Lung (tissue), 12 donors: Measurements from ENCODE around the gene USP53. TPM values are rescaled to one million over a fixed set of nuclear protein-coding genes. Genes with fewer than 3 reads are reported as not detected.

Experiments
- ATAC-seq: fragments of 200-7000 bp; cut with Tn5 transposase; one replicate; pipeline ENCODE4 v1.9.1; 2020; ENCODE audit warnings: moderate number of reproducible peaks; ENCODE audit not compliant: insufficient read depth, low FRiP score
- DNase-seq, 3 donors: peaks; one replicate each; pipeline ENCODE4 v3.0.0-alpha.2; 2013 to 2017
- H3K27ac ChIP-seq, 2 donors: one replicate each; pipeline ENCODE4 v1.5.1; 2013; ENCODE audit warnings: mild to moderate bottlenecking in 2 of 2, moderate library complexity in 2 of 2, control low read depth in 1 of 2, inconsistent platforms in 1 of 2, low read depth in 1 of 2, low read length in 1 of 2
- H3K27me3 ChIP-seq, 3 donors: one replicate each; pipeline ENCODE4 v1.5.1; 2013; ENCODE audit warnings: low read length in 2 of 3; ENCODE audit not compliant: control insufficient read depth in 3 of 3, insufficient read depth in 3 of 3
- H3K36me3 ChIP-seq, 4 donors: one replicate each; pipeline ENCODE4 v1.5.1; 2013; ENCODE audit warnings: low read length in 4 of 4, mild to moderate bottlenecking in 1 of 4, moderate library complexity in 1 of 4; ENCODE audit not compliant: control insufficient read depth in 4 of 4, insufficient read depth in 4 of 4
- H3K4me1 ChIP-seq, 5 donors: one replicate each; pipeline ENCODE4 v1.5.1; 2013; ENCODE audit warnings: low read length in 5 of 5, mild to moderate bottlenecking in 2 of 5, moderate library complexity in 1 of 5; ENCODE audit not compliant: control insufficient read depth in 5 of 5, insufficient read depth in 5 of 5
- H3K4me3 ChIP-seq: one replicate; pipeline ENCODE4 v1.5.1; 2013; ENCODE audit warnings: mild to moderate bottlenecking, control low read depth, moderate library complexity
- H3K9ac ChIP-seq, 2 donors: one replicate each; pipeline ENCODE4 v1.5.1; 2013; ENCODE audit warnings: low read length in 2 of 2, control low read depth in 1 of 2; ENCODE audit not compliant: insufficient read depth in 1 of 2
- H3K9me3 ChIP-seq, 4 donors: one replicate each; pipeline ENCODE4 v1.5.1; 2013; ENCODE audit warnings: low read length in 3 of 4, mild to moderate bottlenecking in 1 of 4, moderate library complexity in 1 of 4; ENCODE audit not compliant: control insufficient read depth in 4 of 4, insufficient read depth in 3 of 4
- WGBS, 2 donors: extraction: QIAGEN DNeasy Blood & Tissue Kit; methylation state at CpG; one replicate each; pipeline ENCODE4 v1.1.7; 2013; 5-methylcytosine and 5-hydroxymethylcytosine counted together
- polyA plus RNA-seq, 2 donors: library from polyadenylated mRNA; stranded (reverse); fragments of 200-250 nt; gene quantifications; one replicate each; pipeline ENCODE4 v1.2.1, GENCODE V29; 2013
- total RNA-seq, 2 donors: library from RNA; depleted of rRNA in 1 of 2; stranded (reverse); fragments of >200 nt in 1 of 2; gene quantifications; one replicate each; pipeline ENCODE4 v1.2.1, GENCODE V29; 2014 to 2021
- TF ChIP-seq, protein P1 (sequence below): IDR thresholded peaks from 2 replicates; pipeline ENCODE4 v1.5.1; 2012; ENCODE audit warnings: mild to moderate bottlenecking; ENCODE audit errors: control extremely low read depth, extremely low read depth
- donor health status: control.
- donor health status: control.
- donor health status: Bipolar disorder and iron deficiency.
- donor health status: healthy.
- donor health status: DM: yes; HTN: yes; CAD: no.

The USP53 gene
- total and polyA plus RNA-seq, 4 donors: 13.0 to 54.6 (median 26.3) TPM

DNA sequence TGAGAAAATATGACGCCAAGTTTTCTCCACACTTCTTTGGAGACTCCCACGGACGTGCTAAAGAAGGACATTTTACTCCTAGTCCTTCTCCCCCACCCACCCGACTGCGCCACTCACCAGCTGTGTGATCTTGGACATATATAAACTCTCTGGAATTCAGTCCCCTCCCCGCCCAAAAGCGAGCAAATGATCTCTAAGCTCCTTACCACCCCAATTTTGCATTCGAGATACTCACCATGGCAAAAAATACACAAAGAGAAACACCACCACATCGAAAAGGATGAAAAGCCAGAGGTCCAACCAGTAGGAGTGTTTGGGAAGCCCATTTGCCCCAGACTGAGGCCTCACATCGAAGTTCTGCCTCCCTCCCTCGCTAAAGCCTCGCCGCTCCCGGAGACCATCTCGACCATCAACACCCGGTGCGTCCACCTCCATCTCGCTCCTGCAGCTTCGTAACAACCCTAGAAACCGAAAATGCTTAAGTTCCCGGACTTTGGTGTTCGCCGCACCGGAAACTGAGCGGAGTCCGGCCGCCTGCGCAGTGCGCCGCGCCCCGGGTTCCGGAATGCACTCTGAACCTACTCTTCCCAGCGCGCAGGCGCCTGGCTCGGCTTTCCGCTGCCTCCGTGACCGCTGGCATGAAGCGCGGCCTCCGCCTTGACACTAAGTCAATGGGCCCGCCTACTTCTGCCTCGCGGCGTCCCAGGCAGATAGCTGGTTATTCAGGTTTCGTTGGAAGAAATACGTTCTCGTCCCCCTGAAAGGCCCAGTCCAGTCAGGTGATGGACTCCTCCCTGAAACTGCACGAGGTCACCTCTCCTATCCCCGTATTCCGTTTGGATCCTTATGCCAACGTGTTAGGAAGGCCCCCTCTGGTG, 87.8 kb downstream of the USP53 start:
- peak overlapping the region; percentile 83 for H3K4me3 ChIP-seq

DNA sequence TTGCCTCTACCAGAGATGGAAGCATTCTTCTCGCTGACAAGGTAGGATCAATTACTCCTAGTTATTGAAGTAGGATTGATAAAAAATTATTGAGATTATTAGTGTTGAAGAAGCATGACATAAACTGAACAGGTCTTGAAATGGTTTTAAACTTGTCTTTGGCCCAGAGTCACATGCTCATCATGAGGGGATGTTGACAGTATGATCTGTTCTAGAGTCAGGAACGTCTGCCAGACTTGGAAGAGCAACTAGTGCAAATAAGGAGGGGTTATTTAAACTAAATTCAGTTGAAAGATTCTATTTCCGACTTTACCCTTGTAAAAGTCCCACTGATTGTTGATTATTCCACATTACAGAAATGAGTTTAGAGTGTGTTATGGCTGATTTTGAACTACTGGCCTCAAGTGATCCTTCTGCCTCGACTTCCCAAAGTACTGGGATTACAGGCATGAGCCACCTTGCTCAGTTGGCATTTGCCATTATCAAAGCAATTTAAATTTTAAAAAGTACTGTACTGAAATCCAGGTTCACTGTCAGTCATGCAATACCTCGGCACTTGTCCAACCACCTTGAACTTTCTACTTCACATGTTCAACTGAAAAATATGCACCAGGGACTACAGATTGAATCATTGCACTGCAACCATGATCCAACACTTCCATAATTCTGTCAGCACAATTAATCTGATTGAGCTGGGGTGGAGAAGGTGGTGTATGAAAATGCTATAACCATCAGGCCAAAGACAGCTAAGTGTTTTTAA, 89.7 kb downstream of the USP53 start:
- Histone ChIP-seq H3K27ac (peak overlapping the region in 1 of 2 donors; percentile 16), H3K36me3 (peaks cover 0 to 13% (median 2%) of the 10 kb centered on the region in 4 donors), H3K4me3 (no peak overlapping the region), H3K9me3 (no peaks in the 10 kb centered on the region), H3K27me3 (no peaks in the 10 kb centered on the region), H3K9ac (no peak overlapping the region), H3K4me1 (peaks cover 0 to 18% (median 5%) of the 10 kb centered on the region in 5 donors)
- WGBS, 2 donors: 84 to 92% methylated on average over 5 of the region's 5 CpGs
- ATAC-seq (no peak), DNase-seq (no peak)
- TF ChIP-seq, protein P1, sequence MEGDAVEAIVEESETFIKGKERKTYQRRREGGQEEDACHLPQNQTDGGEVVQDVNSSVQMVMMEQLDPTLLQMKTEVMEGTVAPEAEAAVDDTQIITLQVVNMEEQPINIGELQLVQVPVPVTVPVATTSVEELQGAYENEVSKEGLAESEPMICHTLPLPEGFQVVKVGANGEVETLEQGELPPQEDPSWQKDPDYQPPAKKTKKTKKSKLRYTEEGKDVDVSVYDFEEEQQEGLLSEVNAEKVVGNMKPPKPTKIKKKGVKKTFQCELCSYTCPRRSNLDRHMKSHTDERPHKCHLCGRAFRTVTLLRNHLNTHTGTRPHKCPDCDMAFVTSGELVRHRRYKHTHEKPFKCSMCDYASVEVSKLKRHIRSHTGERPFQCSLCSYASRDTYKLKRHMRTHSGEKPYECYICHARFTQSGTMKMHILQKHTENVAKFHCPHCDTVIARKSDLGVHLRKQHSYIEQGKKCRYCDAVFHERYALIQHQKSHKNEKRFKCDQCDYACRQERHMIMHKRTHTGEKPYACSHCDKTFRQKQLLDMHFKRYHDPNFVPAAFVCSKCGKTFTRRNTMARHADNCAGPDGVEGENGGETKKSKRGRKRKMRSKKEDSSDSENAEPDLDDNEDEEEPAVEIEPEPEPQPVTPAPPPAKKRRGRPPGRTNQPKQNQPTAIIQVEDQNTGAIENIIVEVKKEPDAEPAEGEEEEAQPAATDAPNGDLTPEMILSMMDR: no peak

More for the DNA sequence above, 87.8 kb downstream of the USP53 start:
- DNase-seq (peak; percentile 95 to 97 (median 96)), ATAC-seq (peak; percentile 98)
- Histone ChIP-seq H3K27ac (peak overlapping the region; percentile 91 to 98), H3K36me3 (peaks cover 0 to 25% (median 8%) of the 10 kb centered on the region in 4 donors), H3K4me1 (peaks cover 0 to 18% (median 5%) of the 10 kb centered on the region in 5 donors), H3K9ac (peak overlapping the region; percentile 79 to 100), H3K9me3 (no peaks in the 10 kb centered on the region), H3K27me3 (no peaks in the 10 kb centered on the region)
- 0% methylated on average over 54 of the region's 54 CpGs for WGBS, 2 donors
- TF ChIP-seq, protein P1: no peak

DNA sequence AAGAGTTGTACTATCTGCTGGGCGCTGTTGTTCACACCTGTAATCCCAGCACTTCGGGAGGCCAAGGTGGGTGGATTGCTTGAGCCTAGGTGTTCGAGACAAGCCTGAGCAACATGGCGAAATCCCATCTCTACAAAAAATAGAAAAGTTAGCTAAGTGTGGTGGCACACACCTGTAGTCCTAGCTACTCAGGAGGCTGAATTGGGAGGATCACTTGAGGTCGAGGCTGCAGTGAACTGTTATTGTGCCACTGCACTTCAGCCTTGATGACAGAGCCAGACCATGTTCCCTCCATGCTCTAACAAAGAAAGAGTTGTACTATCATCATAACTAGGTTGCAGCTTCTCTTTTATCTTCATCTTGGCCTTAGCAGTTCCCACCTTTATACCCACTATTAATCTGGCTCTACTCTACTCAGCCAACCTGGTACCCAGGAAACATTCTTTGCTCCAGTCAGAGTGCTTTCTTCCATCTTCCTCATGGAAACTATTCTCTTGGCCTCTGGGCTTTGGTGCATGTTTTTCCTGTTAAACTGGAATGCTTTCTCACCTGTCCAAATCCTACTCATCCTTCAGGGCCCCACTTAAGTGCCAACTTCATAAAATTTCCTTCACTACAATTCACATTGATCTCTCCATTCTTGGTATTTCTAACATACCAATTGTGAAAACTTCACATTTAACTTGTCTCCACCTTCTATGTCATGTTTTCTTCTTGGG, 91.2 kb downstream of the USP53 start:
- H3K4me3 ChIP-seq: no peak overlapping the region
- no peak overlapping the region for H3K9ac ChIP-seq
- H3K9me3 ChIP-seq: no peaks in the 10 kb centered on the region
- no peaks in the 10 kb centered on the region for H3K27me3 ChIP-seq
- TF ChIP-seq, protein P1: no peak
- ATAC-seq (no peak), DNase-seq (no peak)
- H3K4me1 ChIP-seq: peaks cover 0 to 9% (median 5%) of the 10 kb centered on the region in 5 donors
- peaks cover 0 to 6% (median 0%) of the 10 kb centered on the region in 4 donors for H3K36me3 ChIP-seq
- 86 to 95% methylated on average over 5 of the region's 5 CpGs for WGBS, 2 donors
- H3K27ac ChIP-seq: no peak overlapping the region
